DND-41 (cell line): ENCODE results near the gene BLID.

Source experiments
- ATAC-seq: fragments of 200-7000 bp; cut with Tn5 transposase; 3 replicates; pipeline ENCODE4 v1.9.1; 2021; ENCODE audit warnings: low read depth; ENCODE audit not compliant: insufficient read depth
- DNase-seq: peaks from one replicate; pipeline ENCODE4 v3.0.0-alpha.2; 2020
- H2AFZ ChIP-seq: 2 replicates; pipeline ENCODE4 v1.6.0; 2012; ENCODE audit warnings: low read depth, low read length
- H3K27ac ChIP-seq: 2 replicates; pipeline ENCODE4 v1.5.1; 2012; ENCODE audit warnings: low read length, inconsistent platforms
- H3K27me3 ChIP-seq: fragments of 200-600 bp; sonication (generic); 2 replicates; pipeline ENCODE4 v1.6.0; 2012; ENCODE audit warnings: low read length, mild to moderate bottlenecking, inconsistent platforms; ENCODE audit not compliant: insufficient read depth, poor library complexity
- H3K36me3 ChIP-seq: 2 replicates; pipeline ENCODE4 v1.5.1; 2012; ENCODE audit warnings: low read length, inconsistent platforms; ENCODE audit not compliant: insufficient read depth
- H3K4me1 ChIP-seq: 2 replicates; pipeline ENCODE4 v1.5.1; 2012; ENCODE audit warnings: mild to moderate bottlenecking, low read length; ENCODE audit not compliant: insufficient read depth
- H3K4me2 ChIP-seq: 2 replicates; pipeline ENCODE4 v1.6.0; 2012; ENCODE audit warnings: mild to moderate bottlenecking, moderate library complexity, low read length, inconsistent platforms; ENCODE audit not compliant: insufficient read depth
- H3K4me3 ChIP-seq, 2 experiments: fragments of 200-600 bp in 1 of 2; shearing (Covaris generic) in 1 of 2; 2 replicates each; pipeline ENCODE4 v1.5.1; 2012 to 2016; ENCODE audit warnings: inconsistent platforms in 2 of 2, low read length in 2 of 2, mild to moderate bottlenecking in 2 of 2, low read depth in 1 of 2, moderate library complexity in 1 of 2
- H3K79me2 ChIP-seq: 2 replicates; pipeline ENCODE4 v1.6.0; 2012; ENCODE audit warnings: low read length, inconsistent platforms; ENCODE audit not compliant: insufficient read depth
- H3K9ac ChIP-seq: 2 replicates; pipeline ENCODE4 v1.6.0; 2012; ENCODE audit warnings: low read depth, mild to moderate bottlenecking, inconsistent platforms, low read length, moderate library complexity
- H3K9me3 ChIP-seq: 2 replicates; pipeline ENCODE4 v1.5.1; 2012; ENCODE audit warnings: low read length, moderate library complexity, mild to moderate bottlenecking, inconsistent platforms; ENCODE audit not compliant: insufficient read depth, severe bottlenecking
- H4K20me1 ChIP-seq: 2 replicates; pipeline ENCODE4 v1.6.0; 2012; ENCODE audit warnings: low read length; ENCODE audit not compliant: insufficient read depth
- CTCF ChIP-seq: IDR thresholded peaks from 2 replicates; pipeline ENCODE4 v1.5.1; 2012; ENCODE audit warnings: borderline replicate concordance, low read length, moderate library complexity, mild to moderate bottlenecking; ENCODE audit not compliant: poor library complexity, severe bottlenecking; ENCODE audit errors: extremely low read depth
- EZH2 ChIP-seq: IDR thresholded peaks from 3 replicates; pipeline ENCODE4 v1.6.1; 2012; ENCODE audit warnings: borderline replicate concordance, low read depth, mild to moderate bottlenecking, moderate library complexity, low read length, inconsistent platforms; ENCODE audit not compliant: severe bottlenecking

Gene BLID

GRCh38 chr11:122155765-122156527 is 39.9 kb upstream of the BLID start:
- H3K27ac ChIP-seq, result no peak overlapping the region
- H3K4me1 ChIP-seq, result no peaks in the 10 kb centered on the region
- H2AFZ ChIP-seq, result no peak overlapping the region
- TF ChIP-seq EZH2 (no peak), CTCF (no peak)
- H3K4me3 ChIP-seq, result no peak overlapping the region
- H3K9me3 ChIP-seq, result no peaks in the 10 kb centered on the region
- H4K20me1 ChIP-seq, result no peaks in the 10 kb centered on the region
- DNase-seq (no peak), ATAC-seq (no peak)
- H3K27me3 ChIP-seq, result peaks cover 15% of the 10 kb centered on the region
- no peaks in the 10 kb centered on the region for H3K36me3 ChIP-seq
- H3K79me2 ChIP-seq, result no peaks in the 10 kb centered on the region
- no peak overlapping the region for H3K4me2 ChIP-seq
- no peak overlapping the region for H3K9ac ChIP-seq

- Histone ChIP-seq H3K4me1 (no peaks in the 10 kb centered on the region), H3K4me3 (no peak overlapping the region), H3K27ac (no peak overlapping the region), H3K4me2 (no peak overlapping the region), H3K9ac (no peak overlapping the region), H3K27me3 (peaks cover 15% of the 10 kb centered on the region), H3K79me2 (no peaks in the 10 kb centered on the region), H3K36me3 (no peaks in the 10 kb centered on the region), H4K20me1 (no peaks in the 10 kb centered on the region), H2AFZ (no peak overlapping the region), H3K9me3 (no peaks in the 10 kb centered on the region)
- ATAC-seq, result no peak
- no peak for DNase-seq
- TF ChIP-seq EZH2 (no peak), CTCF (no peak)
These were observed 39.0 kb upstream of the BLID start for GRCh38 chr11:122154994-122155393.

- Histone ChIP-seq H4K20me1 (no peaks in the 10 kb centered on the region), H3K9me3 (no peaks in the 10 kb centered on the region), H3K27ac (no peak overlapping the region), H3K4me2 (no peak overlapping the region), H2AFZ (no peak overlapping the region), H3K4me1 (no peaks in the 10 kb centered on the region), H3K27me3 (peaks cover 13% of the 10 kb centered on the region), H3K36me3 (no peaks in the 10 kb centered on the region), H3K79me2 (no peaks in the 10 kb centered on the region), H3K9ac (no peak overlapping the region), H3K4me3 (no peak overlapping the region)
- DNase-seq (no peak), ATAC-seq (no peak)
- no peak for TF ChIP-seq CTCF
- no peak for TF ChIP-seq EZH2
These were observed 38.2 kb upstream of the BLID start for GRCh38 chr11:122154227-122154626.

- Histone ChIP-seq H3K9ac (no peak overlapping the region), H2AFZ (no peak overlapping the region), H3K9me3 (no peaks in the 10 kb centered on the region), H4K20me1 (no peaks in the 10 kb centered on the region), H3K4me1 (no peaks in the 10 kb centered on the region), H3K79me2 (no peaks in the 10 kb centered on the region), H3K4me2 (no peak overlapping the region), H3K27me3 (peaks cover 11% of the 10 kb centered on the region), H3K36me3 (no peaks in the 10 kb centered on the region), H3K27ac (no peak overlapping the region), H3K4me3 (no peak overlapping the region)
- TF ChIP-seq EZH2 (no peak), CTCF (no peak)
- DNase-seq, result no peak
- ATAC-seq, result no peak
These were observed 37.7 kb upstream of the BLID start for GRCh38 chr11:122153746-122154145.
